ENCODE measurements around the gene CORO2B.

Gene CORO2B

GRCh38 chr15:68554721-68555678, 23.8 kb upstream of the CORO2B start:
- FAIRE-seq: no peak

GRCh38 chr15:68555679-68556037, 23.1 kb upstream of the CORO2B start:
- no peak for FAIRE-seq

GRCh38 chr15:68556139-68556990, 22.4 kb upstream of the CORO2B start:
- no peak for FAIRE-seq

- FAIRE-seq: no peak
Measured at GRCh38 chr15:68557469-68558317, 21.1 kb upstream of the CORO2B start.

GRCh38 chr15:68558318-68559305, 20.2 kb upstream of the CORO2B start:
- FAIRE-seq: no peak

GRCh38 chr15:68559345-68560310, 19.2 kb upstream of the CORO2B start:
- no peak for FAIRE-seq

GRCh38 chr15:68560501-68561113, 18.2 kb upstream of the CORO2B start:
- no peak for FAIRE-seq

- FAIRE-seq: no peak
Measured at GRCh38 chr15:68561171-68561900, 17.5 kb upstream of the CORO2B start.

- no peak for FAIRE-seq
Measured at GRCh38 chr15:68561901-68562300, 16.9 kb upstream of the CORO2B start.

- FAIRE-seq: no peak
Measured at GRCh38 chr15:68564173-68564572, 14.6 kb upstream of the CORO2B start.

- no peak for FAIRE-seq
Measured at GRCh38 chr15:68565234-68565633, 13.6 kb upstream of the CORO2B start.

GRCh38 chr15:68565726-68566125, 13.1 kb upstream of the CORO2B start:
- FAIRE-seq: no peak

GRCh38 chr15:68566377-68566954, 12.3 kb upstream of the CORO2B start:
- no peak for FAIRE-seq

GRCh38 chr15:68567345-68567744, 11.4 kb upstream of the CORO2B start:
- no peak for FAIRE-seq

GRCh38 chr15:68570974-68571373, 7.8 kb upstream of the CORO2B start:
- FAIRE-seq: no peak

- FAIRE-seq: no peak
Measured at GRCh38 chr15:68571582-68571981, 7.2 kb upstream of the CORO2B start.

GRCh38 chr15:68572309-68572708, 6.5 kb upstream of the CORO2B start:
- no peak for FAIRE-seq

- FAIRE-seq: no peak
Measured at GRCh38 chr15:68572921-68573320, 5.9 kb upstream of the CORO2B start.

GRCh38 chr15:68574046-68574445, 4.7 kb upstream of the CORO2B start:
- no peak for FAIRE-seq
